ENCODE data around the gene DGKQ.

GRCh38 chr4:968221-968620 is 5.1 kb downstream of the DGKQ start:
- TF ChIP-seq, protein P1, sequence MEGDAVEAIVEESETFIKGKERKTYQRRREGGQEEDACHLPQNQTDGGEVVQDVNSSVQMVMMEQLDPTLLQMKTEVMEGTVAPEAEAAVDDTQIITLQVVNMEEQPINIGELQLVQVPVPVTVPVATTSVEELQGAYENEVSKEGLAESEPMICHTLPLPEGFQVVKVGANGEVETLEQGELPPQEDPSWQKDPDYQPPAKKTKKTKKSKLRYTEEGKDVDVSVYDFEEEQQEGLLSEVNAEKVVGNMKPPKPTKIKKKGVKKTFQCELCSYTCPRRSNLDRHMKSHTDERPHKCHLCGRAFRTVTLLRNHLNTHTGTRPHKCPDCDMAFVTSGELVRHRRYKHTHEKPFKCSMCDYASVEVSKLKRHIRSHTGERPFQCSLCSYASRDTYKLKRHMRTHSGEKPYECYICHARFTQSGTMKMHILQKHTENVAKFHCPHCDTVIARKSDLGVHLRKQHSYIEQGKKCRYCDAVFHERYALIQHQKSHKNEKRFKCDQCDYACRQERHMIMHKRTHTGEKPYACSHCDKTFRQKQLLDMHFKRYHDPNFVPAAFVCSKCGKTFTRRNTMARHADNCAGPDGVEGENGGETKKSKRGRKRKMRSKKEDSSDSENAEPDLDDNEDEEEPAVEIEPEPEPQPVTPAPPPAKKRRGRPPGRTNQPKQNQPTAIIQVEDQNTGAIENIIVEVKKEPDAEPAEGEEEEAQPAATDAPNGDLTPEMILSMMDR (IDR thresholded peaks at IDR 0.05) = no peak
- no peak for TF ChIP-seq POLR2A (IDR thresholded peaks at IDR 0.05)
